ENCODE results near the gene SMURF1. TPM values are rescaled to one million over a fixed set of nuclear protein-coding genes. Genes with fewer than 3 reads are reported as not detected.

Gene SMURF1
- polyA plus RNA-seq, 1 donor from 2014 or later = 22.9 TPM

DNA sequence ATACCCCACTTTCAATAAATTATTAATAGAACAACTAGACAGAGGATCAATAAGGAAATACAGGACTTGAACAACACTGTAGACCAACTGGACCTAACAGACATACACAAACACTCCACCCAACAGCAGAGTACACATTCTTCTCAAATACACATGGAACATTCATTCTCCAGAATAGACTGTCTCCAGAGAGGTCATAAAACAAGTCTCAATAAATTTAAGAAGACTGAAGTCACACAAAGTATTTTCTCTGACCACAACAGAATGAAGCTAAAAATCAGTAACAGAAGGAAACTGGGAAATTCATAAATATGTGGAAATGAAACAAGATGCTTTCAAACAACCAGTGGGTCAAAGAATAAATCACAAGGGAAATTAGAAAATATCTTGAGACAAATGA, 119.8 kb downstream of the SMURF1 start:
- Histone ChIP-seq H4K20me1 (ENCODE audit: insufficient read depth) (no peaks in the 10 kb centered on the region), H3K9ac (ENCODE audit: low read length) (no peak overlapping the region), H3K27ac (ENCODE audit: low read length) (no peak overlapping the region), H3K36me3 (ENCODE audit: insufficient read depth, low read length) (no peaks in the 10 kb centered on the region), H2AFZ (ENCODE audit: low read depth, low read length) (no peak overlapping the region), H3K27me3 (ENCODE audit: insufficient read depth, low read depth, low read length) (no peaks in the 10 kb centered on the region), H3K79me2 (replicated peaks; ENCODE audit: insufficient read depth, low read length) (no peaks in the 10 kb centered on the region), H3F3A (ENCODE audit: insufficient read depth, low read length, poor library complexity, severe bottlenecking) (no peaks in the 10 kb centered on the region), H3K4me3 (ENCODE audit: low read length) (no peak overlapping the region), H3K4me2 (ENCODE audit: low read length) (no peak overlapping the region), H3K9me3 (ENCODE audit: low read length) (no peaks in the 10 kb centered on the region), H3K9me2 (ENCODE audit: insufficient read depth, low read length) (no peaks in the 10 kb centered on the region)
- TF ChIP-seq CTCF (IDR thresholded peaks at IDR 0.05; ENCODE audit: poor library complexity, severe bottlenecking) (no peak), SMC3 (conservative IDR thresholded peaks at IDR 0.05; ENCODE audit: poor library complexity) (no peak), EP300 (conservative IDR thresholded peaks at IDR 0.05; ENCODE audit: poor library complexity, severe bottlenecking) (no peak), MXI1 (conservative IDR thresholded peaks at IDR 0.05; ENCODE audit: poor library complexity, severe bottlenecking) (no peak), TAF1 (IDR thresholded peaks at IDR 0.05; ENCODE audit: low read depth) (no peak), EZH2 (IDR thresholded peaks at IDR 0.05; ENCODE audit: borderline replicate concordance, insufficient read depth, low read length, poor library complexity, severe bottlenecking) (no peak), RAD21 (conservative IDR thresholded peaks at IDR 0.05) (no peak), POLR2AphosphoS5 (IDR thresholded peaks at IDR 0.05) (no peak)
- TF ChIP-seq, protein P1, sequence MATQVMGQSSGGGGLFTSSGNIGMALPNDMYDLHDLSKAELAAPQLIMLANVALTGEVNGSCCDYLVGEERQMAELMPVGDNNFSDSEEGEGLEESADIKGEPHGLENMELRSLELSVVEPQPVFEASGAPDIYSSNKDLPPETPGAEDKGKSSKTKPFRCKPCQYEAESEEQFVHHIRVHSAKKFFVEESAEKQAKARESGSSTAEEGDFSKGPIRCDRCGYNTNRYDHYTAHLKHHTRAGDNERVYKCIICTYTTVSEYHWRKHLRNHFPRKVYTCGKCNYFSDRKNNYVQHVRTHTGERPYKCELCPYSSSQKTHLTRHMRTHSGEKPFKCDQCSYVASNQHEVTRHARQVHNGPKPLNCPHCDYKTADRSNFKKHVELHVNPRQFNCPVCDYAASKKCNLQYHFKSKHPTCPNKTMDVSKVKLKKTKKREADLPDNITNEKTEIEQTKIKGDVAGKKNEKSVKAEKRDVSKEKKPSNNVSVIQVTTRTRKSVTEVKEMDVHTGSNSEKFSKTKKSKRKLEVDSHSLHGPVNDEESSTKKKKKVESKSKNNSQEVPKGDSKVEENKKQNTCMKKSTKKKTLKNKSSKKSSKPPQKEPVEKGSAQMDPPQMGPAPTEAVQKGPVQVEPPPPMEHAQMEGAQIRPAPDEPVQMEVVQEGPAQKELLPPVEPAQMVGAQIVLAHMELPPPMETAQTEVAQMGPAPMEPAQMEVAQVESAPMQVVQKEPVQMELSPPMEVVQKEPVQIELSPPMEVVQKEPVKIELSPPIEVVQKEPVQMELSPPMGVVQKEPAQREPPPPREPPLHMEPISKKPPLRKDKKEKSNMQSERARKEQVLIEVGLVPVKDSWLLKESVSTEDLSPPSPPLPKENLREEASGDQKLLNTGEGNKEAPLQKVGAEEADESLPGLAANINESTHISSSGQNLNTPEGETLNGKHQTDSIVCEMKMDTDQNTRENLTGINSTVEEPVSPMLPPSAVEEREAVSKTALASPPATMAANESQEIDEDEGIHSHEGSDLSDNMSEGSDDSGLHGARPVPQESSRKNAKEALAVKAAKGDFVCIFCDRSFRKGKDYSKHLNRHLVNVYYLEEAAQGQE (IDR thresholded peaks at IDR 0.05; ENCODE audit: borderline replicate concordance) = no peak

GRCh38 chr7:99021941-99022560, 121.9 kb downstream of the SMURF1 start:
- no peak overlapping the region for H3K4me2 ChIP-seq (ENCODE audit: low read length)
- no peak overlapping the region for H2AFZ ChIP-seq (ENCODE audit: low read depth, low read length)
- no peaks in the 10 kb centered on the region for H3F3A ChIP-seq (ENCODE audit: insufficient read depth, low read length, poor library complexity, severe bottlenecking)
- H3K79me2 ChIP-seq (replicated peaks; ENCODE audit: insufficient read depth, low read length) = no peaks in the 10 kb centered on the region
- TF ChIP-seq EZH2 (IDR thresholded peaks at IDR 0.05; ENCODE audit: borderline replicate concordance, insufficient read depth, low read length, poor library complexity, severe bottlenecking) (no peak), RAD21 (conservative IDR thresholded peaks at IDR 0.05) (no peak), MXI1 (conservative IDR thresholded peaks at IDR 0.05; ENCODE audit: poor library complexity, severe bottlenecking) (no peak), CTCF (IDR thresholded peaks at IDR 0.05; ENCODE audit: poor library complexity, severe bottlenecking) (no peak), TAF1 (IDR thresholded peaks at IDR 0.05; ENCODE audit: low read depth) (no peak), SMC3 (conservative IDR thresholded peaks at IDR 0.05; ENCODE audit: poor library complexity) (no peak)
- TF ChIP-seq, protein P1 (IDR thresholded peaks at IDR 0.05; ENCODE audit: borderline replicate concordance) = no peak
- no peaks in the 10 kb centered on the region for H3K9me3 ChIP-seq (ENCODE audit: low read length)
- H3K27me3 ChIP-seq (ENCODE audit: insufficient read depth, low read depth, low read length) = no peaks in the 10 kb centered on the region
- H3K9me2 ChIP-seq (ENCODE audit: insufficient read depth, low read length) = no peaks in the 10 kb centered on the region
- H3K27ac ChIP-seq (ENCODE audit: low read length) = no peak overlapping the region
- H3K4me3 ChIP-seq (ENCODE audit: low read length) = no peak overlapping the region
- H3K9ac ChIP-seq (ENCODE audit: low read length) = no peak overlapping the region
- no peaks in the 10 kb centered on the region for H3K36me3 ChIP-seq (ENCODE audit: insufficient read depth, low read length)
- no peaks in the 10 kb centered on the region for H4K20me1 ChIP-seq (ENCODE audit: insufficient read depth)
